ENCODE measurements around the gene SMAD3.
"Not testable (repeated sequence)": the region's sequence is repeated elsewhere in the genome, so short reads cannot be mapped to it uniquely, and the experiment has no call there.

Gene SMAD3

DNA sequence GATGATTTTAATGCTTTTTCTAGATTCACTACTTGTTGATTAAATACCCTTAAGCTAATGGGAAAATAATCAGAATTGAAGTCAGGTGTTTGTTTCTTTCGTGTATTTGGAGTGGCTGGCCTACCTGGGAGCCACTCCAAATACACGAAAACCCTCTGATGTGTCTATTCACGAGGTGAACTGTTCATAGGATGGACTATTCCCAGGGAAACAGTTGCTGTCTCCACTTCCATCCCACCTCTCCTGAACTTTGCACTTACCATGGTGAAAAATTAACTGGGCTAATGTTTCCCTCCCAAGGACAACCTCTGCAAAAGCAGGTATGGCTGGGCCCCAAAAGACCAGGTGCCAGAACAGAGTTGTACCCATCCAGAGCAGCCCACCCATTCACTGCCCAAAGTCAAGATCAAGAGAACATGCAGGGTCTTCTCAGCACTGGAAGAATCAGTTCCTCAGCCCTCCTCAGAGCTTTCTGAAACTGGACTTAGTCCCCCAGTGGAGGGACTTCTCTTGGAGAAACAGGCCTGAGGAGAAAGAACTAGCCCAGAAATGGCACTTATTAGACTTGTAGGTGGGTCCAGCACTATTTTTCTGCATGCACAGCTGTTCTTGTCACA is 2.9 kb upstream of the SMAD3 start:
- no peak for DNase-seq (ENCODE audit: low read depth in 1 of 2, low spot score in 1 of 2)

DNA sequence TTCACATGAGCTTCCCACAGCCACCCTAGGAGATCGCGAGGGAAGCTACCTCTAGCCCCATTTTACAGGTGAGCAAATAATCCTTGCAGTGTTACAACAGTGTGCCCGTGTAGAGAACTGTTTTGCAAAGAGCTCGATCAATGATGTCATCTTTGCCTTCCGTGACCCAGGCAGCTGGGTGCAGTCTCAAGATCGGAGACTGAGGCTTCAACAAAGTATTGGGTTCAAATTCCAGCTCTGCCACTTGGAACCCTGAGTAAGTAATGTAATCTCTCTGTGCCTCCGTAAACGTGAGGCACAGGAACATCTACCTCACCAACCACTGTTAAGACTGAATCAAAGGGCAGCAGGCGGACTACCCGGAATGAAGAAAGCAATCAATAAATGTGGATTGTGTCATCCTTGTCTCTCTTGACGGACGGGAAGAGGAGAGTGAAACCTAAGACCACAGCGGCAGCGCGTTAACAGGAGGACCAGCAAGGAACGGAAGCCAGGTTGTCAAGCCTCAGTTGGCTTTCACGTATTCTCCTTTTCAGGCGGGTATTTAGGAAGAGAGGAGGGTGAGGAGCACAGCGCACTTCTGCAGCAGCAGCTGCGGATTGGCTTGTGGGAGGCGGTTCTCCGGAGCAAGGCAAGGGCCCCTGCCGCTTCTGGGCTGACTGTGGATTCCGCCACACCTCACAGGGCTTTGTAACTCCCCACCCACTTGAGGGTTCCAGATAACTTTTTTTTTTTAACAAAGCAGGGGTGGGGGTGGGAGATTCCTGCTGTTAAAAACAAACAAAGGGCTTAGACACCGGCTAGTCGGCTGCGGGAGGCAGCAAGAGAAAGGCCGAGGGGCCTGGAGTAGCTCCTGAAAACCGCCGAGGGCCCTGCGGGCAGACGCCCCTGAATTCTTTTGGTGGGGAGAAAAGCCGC is 1.5 kb upstream of the SMAD3 start:
- no peak for DNase-seq (ENCODE audit: low read depth in 1 of 2, low spot score in 1 of 2)

GRCh38 chr15:67064607-67065530 is 533 bp upstream of the SMAD3 start:
- no peak for DNase-seq (ENCODE audit: low read depth in 1 of 2, low spot score in 1 of 2)

DNA sequence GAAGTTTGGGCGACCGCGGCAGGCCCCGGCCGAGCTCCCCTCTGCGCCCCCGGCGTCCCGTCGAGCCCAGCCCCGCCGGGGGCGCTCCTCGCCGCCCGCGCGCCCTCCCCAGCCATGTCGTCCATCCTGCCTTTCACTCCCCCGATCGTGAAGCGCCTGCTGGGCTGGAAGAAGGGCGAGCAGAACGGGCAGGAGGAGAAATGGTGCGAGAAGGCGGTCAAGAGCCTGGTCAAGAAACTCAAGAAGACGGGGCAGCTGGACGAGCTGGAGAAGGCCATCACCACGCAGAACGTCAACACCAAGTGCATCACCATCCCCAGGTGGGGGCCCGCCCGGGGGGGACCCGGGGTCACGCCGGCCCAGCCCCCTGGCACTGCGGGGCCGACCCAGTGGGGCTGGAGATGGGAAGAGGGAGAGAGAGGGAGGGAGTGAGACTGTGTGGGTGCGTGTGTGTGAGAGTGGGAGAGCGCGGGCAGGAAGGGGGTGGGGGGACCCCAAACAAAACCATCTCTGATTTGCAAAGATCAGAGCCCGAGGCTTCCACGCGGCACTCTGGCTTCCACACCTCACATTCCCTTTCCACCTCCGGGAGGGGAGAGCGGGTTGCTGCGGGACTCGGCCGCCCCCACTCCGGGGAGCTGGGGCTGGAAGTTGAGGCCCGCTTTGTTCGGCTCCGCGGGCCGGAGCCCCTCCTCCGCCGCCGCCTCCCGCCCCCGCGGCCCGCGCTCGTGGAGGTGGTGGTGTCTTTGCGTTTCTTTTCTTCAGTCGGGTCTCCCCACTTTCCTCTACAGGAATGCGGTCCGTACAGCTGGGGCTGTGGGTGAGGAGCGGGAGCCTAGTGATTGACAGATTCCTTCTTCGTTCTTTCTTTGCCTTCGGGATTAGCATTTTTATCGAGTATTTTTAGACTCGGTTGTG is 898 bp downstream of the SMAD3 start:
- no peak for DNase-seq (ENCODE audit: low read depth in 1 of 2, low spot score in 1 of 2)

DNA sequence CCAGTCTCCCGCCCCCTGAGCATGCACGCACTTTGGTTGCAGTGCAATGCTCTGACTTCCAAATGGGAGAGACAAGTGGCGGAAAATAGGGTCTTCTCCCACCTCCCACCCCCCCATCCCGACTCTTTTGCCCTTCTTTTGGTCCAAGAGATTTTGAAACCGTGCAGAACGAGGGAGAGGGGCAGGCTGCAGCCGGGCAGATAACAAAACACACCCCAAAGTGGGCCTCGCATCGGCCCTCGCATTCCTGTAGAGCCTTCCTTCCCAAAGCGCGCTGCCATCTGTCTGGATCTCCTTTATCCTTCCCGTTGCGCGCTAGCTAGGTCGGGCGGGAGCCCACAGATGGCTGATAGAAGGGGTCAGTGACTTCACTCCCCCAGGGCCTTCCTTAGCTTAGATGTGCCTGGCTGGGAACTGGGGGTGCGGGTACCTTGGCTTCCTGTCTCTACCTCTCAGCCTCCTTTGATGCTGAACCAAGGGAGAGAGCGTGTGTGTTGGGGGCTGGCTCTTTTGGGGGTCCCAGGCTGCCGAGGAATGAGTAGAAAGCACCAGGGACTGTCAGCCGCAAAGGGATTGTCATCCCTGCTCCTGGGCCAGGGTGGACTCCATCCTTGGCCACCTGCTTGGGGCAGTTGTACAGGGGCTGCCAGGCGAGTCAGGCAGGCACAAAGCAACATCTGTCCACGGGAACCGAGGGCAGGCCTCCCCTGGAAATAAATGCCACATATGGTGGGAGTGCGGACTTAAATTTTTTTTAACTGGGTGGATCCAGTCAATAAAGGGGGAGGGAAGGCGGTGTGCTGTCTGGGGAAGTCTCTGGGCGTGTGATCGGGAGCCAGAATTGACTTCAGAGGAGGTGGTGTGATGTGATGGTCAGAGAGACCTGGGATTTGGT is 1.8 kb downstream of the SMAD3 start:
- no peak for DNase-seq (ENCODE audit: low read depth in 1 of 2, low spot score in 1 of 2)

GRCh38 chr15:67067930-67068551 is 2.6 kb downstream of the SMAD3 start:
- DNase-seq (ENCODE audit: low read depth in 1 of 2, low spot score in 1 of 2) = no peak

DNA sequence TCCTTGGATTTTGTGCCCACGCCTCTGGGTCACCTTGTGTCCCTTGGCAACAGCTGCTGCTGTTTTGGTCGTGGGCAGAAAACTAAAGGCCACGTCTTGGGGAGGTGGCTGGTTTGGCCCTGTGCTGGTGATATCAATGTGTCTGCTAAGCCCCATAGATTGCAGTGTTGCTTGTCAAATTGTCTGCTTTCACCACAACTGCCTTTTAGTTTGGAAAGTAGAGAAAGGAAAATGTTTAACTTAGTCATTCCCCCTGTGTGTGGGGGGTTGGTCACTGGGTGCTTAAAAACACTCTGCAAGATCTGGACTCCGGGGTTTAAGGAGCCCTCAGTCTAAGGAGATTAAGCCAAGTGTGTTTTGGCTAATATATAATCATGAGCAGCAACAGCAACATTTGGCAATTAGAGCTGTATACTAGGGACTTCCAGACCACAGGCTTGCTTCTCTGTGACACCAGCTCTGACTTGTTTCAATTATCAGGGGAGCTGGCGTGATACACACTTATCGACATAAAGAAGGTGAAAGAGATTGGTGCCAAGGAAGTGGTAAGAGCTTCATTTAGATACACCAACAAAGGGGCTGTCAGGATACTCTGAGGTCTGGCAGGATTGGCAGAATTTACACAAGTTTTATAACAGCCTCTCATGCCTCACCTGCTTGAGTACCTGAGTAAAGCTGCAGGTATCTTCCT is 3.5 kb downstream of the SMAD3 start:
- DNase-seq (ENCODE audit: low read depth in 1 of 2, low spot score in 1 of 2) = no peak

- DNase-seq (ENCODE audit: low read depth in 1 of 2, low spot score in 1 of 2) = no peak
Observed at GRCh38 chr15:67070150-67070549, 4.7 kb downstream of the SMAD3 start.

DNA sequence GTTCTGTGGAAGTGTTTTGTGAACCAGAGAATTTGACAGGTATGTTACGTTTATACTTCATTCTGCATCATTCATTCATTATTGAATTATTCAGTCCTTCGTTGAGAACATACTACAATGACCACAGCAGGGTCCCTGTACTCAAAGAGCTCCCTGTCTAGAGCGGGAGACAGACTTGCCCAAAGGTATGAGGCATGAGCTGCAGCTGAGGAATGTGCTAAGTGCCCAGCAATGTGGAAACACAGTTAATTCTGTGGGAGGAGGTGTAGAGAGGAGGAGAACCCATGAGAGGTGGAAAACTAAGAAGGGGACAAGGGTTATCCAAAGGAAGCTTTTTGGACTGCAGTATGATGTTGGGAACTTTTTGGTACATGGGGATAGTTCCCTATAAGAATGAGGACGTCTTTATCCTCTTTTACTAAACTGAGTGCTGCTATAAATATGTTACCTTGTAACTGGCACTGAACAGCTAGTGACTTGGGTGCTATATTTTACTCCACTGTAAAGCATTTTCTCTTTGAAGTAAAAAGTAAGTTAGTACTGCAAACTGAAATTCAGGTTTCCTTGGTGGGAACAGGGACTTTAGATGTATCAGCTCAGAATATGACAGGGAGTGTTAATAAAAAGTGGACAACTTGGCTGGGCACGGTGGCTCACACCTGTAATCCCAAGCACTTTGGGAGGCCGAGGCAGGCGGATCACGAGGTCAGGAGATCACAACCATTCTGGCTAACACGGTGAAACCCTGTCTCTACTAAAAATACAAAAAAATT is 5.7 kb downstream of the SMAD3 start:
- no peak for DNase-seq (ENCODE audit: low read depth in 1 of 2, low spot score in 1 of 2)

DNA sequence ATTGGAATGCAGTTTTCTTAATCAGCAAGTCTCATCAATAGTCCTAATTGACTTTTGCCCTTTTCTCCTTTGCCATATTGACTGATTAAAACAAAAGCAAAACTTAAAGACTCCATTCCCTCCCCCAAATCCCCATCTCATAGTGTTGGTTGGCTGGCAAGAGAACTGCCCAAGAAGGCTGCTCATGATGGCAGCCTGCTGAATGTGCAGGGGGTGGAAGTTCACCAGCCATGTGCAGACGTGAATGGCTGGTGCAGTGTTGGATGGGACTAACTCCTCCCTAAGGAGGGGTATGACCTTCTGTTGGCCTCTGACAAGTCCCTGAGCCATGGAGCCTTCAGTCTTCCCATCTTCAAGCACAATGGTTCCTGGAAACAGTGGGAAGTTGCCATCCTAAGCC is 7.0 kb downstream of the SMAD3 start:
- no peak for DNase-seq (ENCODE audit: low read depth in 1 of 2, low spot score in 1 of 2)

DNA sequence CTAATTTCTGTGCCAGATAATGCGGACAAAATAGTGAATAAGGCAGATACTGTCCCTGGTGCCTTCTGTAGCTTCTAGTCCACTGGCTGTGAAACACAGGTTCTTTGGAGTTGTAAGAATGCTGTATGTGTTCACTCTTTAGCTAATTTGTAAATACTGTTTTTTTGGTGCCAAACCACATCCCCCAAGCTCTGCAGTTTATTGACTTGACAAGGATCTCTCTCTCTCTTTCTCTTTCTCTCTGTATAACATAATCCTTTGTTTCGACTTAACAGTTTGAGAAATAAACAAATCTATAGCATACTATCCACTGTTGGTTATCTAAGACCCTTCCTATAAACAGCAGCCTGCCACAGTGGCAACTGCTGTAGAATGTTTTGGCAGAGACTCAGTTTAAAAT is 7.6 kb downstream of the SMAD3 start:
- DNase-seq (ENCODE audit: low read depth in 1 of 2, low spot score in 1 of 2) = no peak

DNA sequence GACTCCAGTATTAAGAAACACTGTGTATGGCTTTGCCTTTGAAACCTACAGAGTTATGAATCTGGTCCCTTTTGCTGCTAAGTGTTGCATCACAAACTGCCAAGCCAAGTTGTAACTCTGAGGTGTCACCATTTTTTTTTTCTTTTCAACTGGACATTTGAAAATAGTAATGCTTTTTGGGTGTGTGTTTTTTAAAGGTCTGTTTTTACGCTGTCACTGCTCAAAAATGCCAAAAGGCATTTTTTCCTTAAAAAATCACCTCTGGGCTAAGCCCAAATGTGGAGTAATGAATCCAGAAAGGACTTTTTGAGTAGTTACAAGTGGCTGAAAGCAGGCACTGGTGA is 9.5 kb downstream of the SMAD3 start:
- no peak for DNase-seq (ENCODE audit: low read depth in 1 of 2, low spot score in 1 of 2)

GRCh38 chr15:67075555-67076135 is 10.2 kb downstream of the SMAD3 start:
- not testable (repeated sequence) for DNase-seq (ENCODE audit: low read depth in 1 of 2, low spot score in 1 of 2)

- no peak for DNase-seq (ENCODE audit: low read depth in 1 of 2, low spot score in 1 of 2)
Observed at GRCh38 chr15:67076147-67076843, 10.9 kb downstream of the SMAD3 start.

- no peak for DNase-seq (ENCODE audit: low read depth in 1 of 2, low spot score in 1 of 2)
Observed at GRCh38 chr15:67077641-67078215, 12.3 kb downstream of the SMAD3 start.

DNA sequence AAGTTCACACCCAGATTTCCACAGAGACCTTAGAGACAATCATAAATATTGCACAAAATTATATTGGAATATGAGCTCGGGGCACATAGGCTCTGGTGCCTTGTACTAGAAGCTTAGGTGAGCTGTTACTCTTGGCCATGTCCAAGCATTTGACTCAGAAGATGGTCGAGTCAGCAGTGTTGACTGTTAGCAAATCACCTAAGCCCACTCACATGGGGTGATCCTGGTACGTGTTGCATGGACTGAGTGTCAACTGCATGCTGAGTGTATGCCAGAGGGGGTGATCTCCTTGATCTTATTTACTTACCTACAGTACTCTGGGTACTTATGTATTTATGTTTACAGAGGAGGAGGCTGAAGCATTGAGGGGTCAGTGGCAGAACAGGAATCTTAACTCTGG is 14.0 kb downstream of the SMAD3 start:
- no peak for DNase-seq (ENCODE audit: low read depth in 1 of 2, low spot score in 1 of 2)

Measured in activated CD4-positive, alpha-beta T cell treated with anti-CD3 and anti-CD28 coated beads, Interleukin-2, amount 50 U/mL, for 24 hours (primary cell).